Naive thymus-derived CD8-positive, alpha-beta T cell (primary cell): ENCODE results near the gene GNG12. TPM values are rescaled to one million over a fixed set of nuclear protein-coding genes. Genes with fewer than 3 reads are reported as not detected.
A peak's percentile ranks its signal among the peaks of the same experiment; 100 is the strongest.

Experiments used
- ATAC-seq, 2 donors: fragments of 150-1000 bp; cut with Tn5 transposase in 1 of 2; sonication (Bioruptor Pico), chemical (Tn5 transposase) in 1 of 2; 1 replicate in 1 of 2; 2 replicates in 1 of 2; pipeline ENCODE4 v1.10.0; 2021; ENCODE audit warnings: mild to moderate bottlenecking in 2 of 2, moderate library complexity in 2 of 2
- POLR2A ChIA-PET: fragments of 350-600 bp; sonication (Branson Sonifier 250); formaldehyde crosslinking; loops from one replicate; lab custom pipeline; 2021; ENCODE audit warnings: antibody characterized with exemption; lab: Charles Lee
- DNase-seq, 10 donors: peaks; one replicate each; pipeline versions ENCODE4 v3.0.0 to v3.0.0-alpha.2; 2020 to 2022
- H3K27ac Mint-ChIP-seq, 10 donors: one replicate each; pipeline ENCODE4 v1.8.0; 2020 to 2022; ENCODE audit warnings: mild to moderate bottlenecking in 10 of 10, mixed read lengths in 10 of 10, moderate library complexity in 4 of 10, inconsistent platforms in 1 of 10
- H3K27me3 Mint-ChIP-seq, 5 donors: one replicate each; pipeline ENCODE4 v1.8.0; 2021 to 2022; ENCODE audit warnings: mixed read lengths in 5 of 5
- H3K36me3 Mint-ChIP-seq, 3 donors: one replicate each; pipeline ENCODE4 v1.8.0; 2020 to 2022; ENCODE audit warnings: mixed read lengths in 3 of 3, mild to moderate bottlenecking in 2 of 3, inconsistent platforms in 1 of 3
- H3K4me1 Mint-ChIP-seq, 4 donors: one replicate each; pipeline ENCODE4 v1.8.0; 2021 to 2022; ENCODE audit warnings: mixed read lengths in 4 of 4
- H3K4me3 Mint-ChIP-seq, 10 donors: one replicate each; pipeline ENCODE4 v1.8.0; 2020 to 2022; ENCODE audit warnings: mild to moderate bottlenecking in 10 of 10, mixed read lengths in 10 of 10, moderate library complexity in 6 of 10, inconsistent platforms in 1 of 10
- H3K9me3 Mint-ChIP-seq, 9 donors: one replicate each; pipeline ENCODE4 v1.8.0; 2020 to 2022; ENCODE audit warnings: mixed read lengths in 9 of 9, mild to moderate bottlenecking in 3 of 9, inconsistent platforms in 1 of 9, moderate library complexity in 1 of 9
- polyA plus RNA-seq, 3 donors: library from polyadenylated mRNA; unstranded; fragments of 300-500 nt; fragmentation: Illumina TruSeq; gene quantifications; one replicate each; pipeline ENCODE4 v1.2.3, GENCODE V29; 2021
- total RNA-seq, 8 experiments: library from RNA in 2 of 8; stranded (reverse) in 2 of 8; gene quantifications; one replicate each; pipeline ENCODE4 v1.2.3 and lab custom pipeline; 2021 to 2026

GNG12 gene
- total and polyA plus RNA-seq, 5 experiments from 2014 or later, result not detected

GRCh38 chr1:67753776-67754525 lies 79.3 kb downstream of the GNG12 start:
- DNase-seq (no peak), ATAC-seq (no peak)
- H3K4me1 Mint-ChIP-seq, result peaks cover 0 to 8% (median 5%) of the 10 kb centered on the region in 4 donors
- no peaks in the 10 kb centered on the region for H3K9me3 Mint-ChIP-seq
- POLR2A ChIA-PET, result no interaction called here
- H3K27me3 Mint-ChIP-seq, result peaks cover 0 to 14% (median 5%) of the 10 kb centered on the region in 5 donors
- H3K27ac Mint-ChIP-seq, result peak overlapping the region in 3 of 10 donors; percentile 17 to 57 (median 45)
- H3K4me3 Mint-ChIP-seq, result no peak overlapping the region
- no peaks in the 10 kb centered on the region for H3K36me3 Mint-ChIP-seq

- H3K36me3 Mint-ChIP-seq, result no peaks in the 10 kb centered on the region
- peaks cover 0 to 8% (median 5%) of the 10 kb centered on the region in 4 donors for H3K4me1 Mint-ChIP-seq
- POLR2A ChIA-PET, result no interaction called here
- H3K27me3 Mint-ChIP-seq, result peaks cover 3 to 24% (median 8%) of the 10 kb centered on the region in 5 donors
- H3K27ac Mint-ChIP-seq, result no peak overlapping the region
- no peak for ATAC-seq
- H3K4me3 Mint-ChIP-seq, result no peak overlapping the region
- no peak for DNase-seq
- no peaks in the 10 kb centered on the region for H3K9me3 Mint-ChIP-seq
Measured at GRCh38 chr1:67752306-67752705, 81.0 kb downstream of the GNG12 start.

GRCh38 chr1:67750691-67751054 lies 82.6 kb downstream of the GNG12 start:
- Mint-ChIP-seq H3K27me3 (peaks cover 3 to 33% (median 13%) of the 10 kb centered on the region in 5 donors), H3K27ac (no peak overlapping the region), H3K4me3 (no peak overlapping the region), H3K4me1 (peaks cover 0 to 8% (median 5%) of the 10 kb centered on the region in 4 donors), H3K9me3 (no peaks in the 10 kb centered on the region), H3K36me3 (no peaks in the 10 kb centered on the region)
- POLR2A ChIA-PET, result no interaction called here
- ATAC-seq (no peak), DNase-seq (no peak)

- POLR2A ChIA-PET, result no interaction called here
- Mint-ChIP-seq H3K27ac (no peak overlapping the region), H3K36me3 (no peaks in the 10 kb centered on the region), H3K9me3 (no peaks in the 10 kb centered on the region), H3K4me1 (peaks cover 0 to 8% (median 4%) of the 10 kb centered on the region in 4 donors), H3K4me3 (no peak overlapping the region), H3K27me3 (peaks cover 3 to 33% (median 13%) of the 10 kb centered on the region in 5 donors)
- DNase-seq (no peak), ATAC-seq (no peak)
Measured at GRCh38 chr1:67749844-67750690, 83.2 kb downstream of the GNG12 start.

- Mint-ChIP-seq H3K9me3 (no peaks in the 10 kb centered on the region), H3K4me3 (no peak overlapping the region), H3K4me1 (peaks cover 0 to 4% (median 1%) of the 10 kb centered on the region in 4 donors), H3K27me3 (peaks cover 2 to 27% (median 8%) of the 10 kb centered on the region in 5 donors), H3K27ac (no peak overlapping the region), H3K36me3 (no peaks in the 10 kb centered on the region)
- DNase-seq, result no peak
- POLR2A ChIA-PET, result no interaction called here
- ATAC-seq, result no peak
Measured at GRCh38 chr1:67749263-67749843, 83.9 kb downstream of the GNG12 start.

- Mint-ChIP-seq H3K27me3 (peaks cover 0 to 20% (median 8%) of the 10 kb centered on the region in 5 donors), H3K36me3 (no peaks in the 10 kb centered on the region), H3K9me3 (no peaks in the 10 kb centered on the region), H3K4me1 (no peaks in the 10 kb centered on the region), H3K4me3 (no peak overlapping the region), H3K27ac (no peak overlapping the region)
- no peak for ATAC-seq
- POLR2A ChIA-PET, result no interaction called here
- no peak for DNase-seq
Measured at GRCh38 chr1:67748630-67749029, 84.6 kb downstream of the GNG12 start.

- ATAC-seq (no peak), DNase-seq (no peak)
- peaks cover 0 to 19% (median 9%) of the 10 kb centered on the region in 5 donors for H3K27me3 Mint-ChIP-seq
- POLR2A ChIA-PET, result no interaction called here
- H3K4me3 Mint-ChIP-seq, result no peak overlapping the region
- no peaks in the 10 kb centered on the region for H3K4me1 Mint-ChIP-seq
- H3K9me3 Mint-ChIP-seq, result no peaks in the 10 kb centered on the region
- no peaks in the 10 kb centered on the region for H3K36me3 Mint-ChIP-seq
- peak overlapping the region in 1 of 10 donors; percentile 75 for H3K27ac Mint-ChIP-seq
Measured at GRCh38 chr1:67747671-67748546, 85.4 kb downstream of the GNG12 start.

- DNase-seq (no peak), ATAC-seq (no peak)
- H3K4me3 Mint-ChIP-seq, result no peak overlapping the region
- H3K27me3 Mint-ChIP-seq, result peaks cover 0 to 19% (median 9%) of the 10 kb centered on the region in 5 donors
- H3K4me1 Mint-ChIP-seq, result no peaks in the 10 kb centered on the region
- peak overlapping the region in 1 of 10 donors; percentile 21 for H3K27ac Mint-ChIP-seq
- H3K36me3 Mint-ChIP-seq, result no peaks in the 10 kb centered on the region
- POLR2A ChIA-PET, result no interaction called here
- no peaks in the 10 kb centered on the region for H3K9me3 Mint-ChIP-seq
Measured at GRCh38 chr1:67745875-67746698, 87.2 kb downstream of the GNG12 start.

- no peak for DNase-seq
- H3K4me1 Mint-ChIP-seq, result no peaks in the 10 kb centered on the region
- H3K27me3 Mint-ChIP-seq, result peaks cover 0 to 18% (median 9%) of the 10 kb centered on the region in 5 donors
- H3K4me3 Mint-ChIP-seq, result no peak overlapping the region
- ATAC-seq, result no peak
- POLR2A ChIA-PET, result no interaction called here
- no peaks in the 10 kb centered on the region for H3K9me3 Mint-ChIP-seq
- no peaks in the 10 kb centered on the region for H3K36me3 Mint-ChIP-seq
- H3K27ac Mint-ChIP-seq, result no peak overlapping the region
Measured at GRCh38 chr1:67743072-67743725, 90.1 kb downstream of the GNG12 start.

- Mint-ChIP-seq H3K9me3 (no peaks in the 10 kb centered on the region), H3K4me1 (peaks cover 0 to 3% (median under 1%) of the 10 kb centered on the region in 4 donors), H3K27ac (no peak overlapping the region), H3K27me3 (peaks cover 0 to 6% (median 4%) of the 10 kb centered on the region in 5 donors), H3K36me3 (no peaks in the 10 kb centered on the region), H3K4me3 (no peak overlapping the region)
- DNase-seq (no peak), ATAC-seq (no peak)
- POLR2A ChIA-PET, result no interaction called here
Measured at GRCh38 chr1:67741736-67742135, 91.5 kb downstream of the GNG12 start.

GRCh38 chr1:67741121-67741520 lies 92.1 kb downstream of the GNG12 start:
- DNase-seq (no peak), ATAC-seq (no peak)
- POLR2A ChIA-PET, result no interaction called here
- no peaks in the 10 kb centered on the region for H3K36me3 Mint-ChIP-seq
- H3K9me3 Mint-ChIP-seq, result no peaks in the 10 kb centered on the region
- no peak overlapping the region for H3K27ac Mint-ChIP-seq
- H3K27me3 Mint-ChIP-seq, result peaks cover 0 to 4% (median 1%) of the 10 kb centered on the region in 5 donors
- no peak overlapping the region for H3K4me3 Mint-ChIP-seq
- peaks cover 6 to 9% (median 7%) of the 10 kb centered on the region in 4 donors for H3K4me1 Mint-ChIP-seq
